GM19452 (cell line): ENCODE results near the gene GPR37.

Experiments used
- ATAC-seq: cut with Tn5 transposase; IDR thresholded peaks from one replicate; pipeline ENCODE4 v1.9.1; 2021; ENCODE audit not compliant: unreplicated experiment

GPR37 gene

GRCh38 chr7:124765401-124766352, at the start of gene GPR37:
Gene GPR37, minus strand, starts transcription at chr7:124765792. Its CDS starts 816 bp downstream, at chr7:124764976.
- peak; percentile 70 for ATAC-seq

- ATAC-seq = no peak
Measured at GRCh38 chr7:124813994-124814798, 48.6 kb upstream of the GPR37 start.

- ATAC-seq = no peak
Measured at GRCh38 chr7:124812764-124813163, 47.2 kb upstream of the GPR37 start.

- no peak for ATAC-seq
Measured at GRCh38 chr7:124811341-124811740, 45.7 kb upstream of the GPR37 start.

GRCh38 chr7:124810605-124811004, 45.0 kb upstream of the GPR37 start:
- no peak for ATAC-seq

GRCh38 chr7:124808206-124808605, 42.6 kb upstream of the GPR37 start:
- ATAC-seq = no peak

GRCh38 chr7:124801330-124801895, 35.8 kb upstream of the GPR37 start:
- ATAC-seq = no peak

GRCh38 chr7:124800386-124800785, 34.8 kb upstream of the GPR37 start:
- no peak for ATAC-seq

- no peak for ATAC-seq
Measured at GRCh38 chr7:124799448-124799847, 33.9 kb upstream of the GPR37 start.

GRCh38 chr7:124796771-124797170, 31.2 kb upstream of the GPR37 start:
- ATAC-seq = no peak

- ATAC-seq = no peak
Measured at GRCh38 chr7:124792696-124793095, 27.1 kb upstream of the GPR37 start.

- ATAC-seq = no peak
Measured at GRCh38 chr7:124792002-124792401, 26.4 kb upstream of the GPR37 start.

GRCh38 chr7:124791426-124791825, 25.8 kb upstream of the GPR37 start:
- no peak for ATAC-seq

- no peak for ATAC-seq
Measured at GRCh38 chr7:124790645-124791044, 25.1 kb upstream of the GPR37 start.

- ATAC-seq = no peak
Measured at GRCh38 chr7:124785994-124786393, 20.4 kb upstream of the GPR37 start.

GRCh38 chr7:124784879-124785818, 19.6 kb upstream of the GPR37 start:
- ATAC-seq = no peak

GRCh38 chr7:124783271-124783670, 17.7 kb upstream of the GPR37 start:
- ATAC-seq = no peak

- ATAC-seq = no peak
Measured at GRCh38 chr7:124781907-124782734, 16.5 kb upstream of the GPR37 start.

GRCh38 chr7:124781418-124781817, 15.8 kb upstream of the GPR37 start:
- ATAC-seq = no peak

- no peak for ATAC-seq
Measured at GRCh38 chr7:124780608-124781007, 15.0 kb upstream of the GPR37 start.
